ENCODE data around the gene EPC1.

DNA sequence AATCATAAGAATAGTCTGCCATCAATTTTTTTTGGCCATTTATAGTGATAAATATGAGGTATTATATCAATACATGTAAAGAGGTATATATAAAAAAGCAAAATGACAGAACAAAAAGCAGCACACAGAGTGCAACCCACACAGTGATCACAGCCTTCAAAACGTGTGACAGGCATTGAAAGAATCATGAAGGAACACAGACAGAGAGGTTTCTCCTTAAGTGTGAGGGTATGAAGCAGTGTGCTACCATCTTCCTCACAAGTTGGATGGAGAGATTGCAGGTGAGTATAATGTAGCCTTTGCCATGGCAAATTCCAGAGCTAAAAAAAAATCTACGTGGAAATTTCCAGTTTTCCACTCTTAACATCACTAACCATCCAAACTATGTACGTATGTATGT is 19.6 kb upstream of the EPC1 start:
- TF ChIP-seq POLR2A (IDR thresholded peaks at IDR 0.05; ENCODE audit: low read length) (no peak), GATA1 (IDR thresholded peaks at IDR 0.05; ENCODE audit: low read depth, low read length) (no peak)
